ENCODE measurements around the gene MED13L. TPM values are rescaled to one million over a fixed set of nuclear protein-coding genes. Genes with fewer than 3 reads are reported as not detected.
A peak's percentile ranks its signal among the peaks of the same experiment; 100 is the strongest.

Gene MED13L
- total and polyA plus RNA-seq, 8 donors: 10.3 to 93.8 (median 53.0) TPM

DNA sequence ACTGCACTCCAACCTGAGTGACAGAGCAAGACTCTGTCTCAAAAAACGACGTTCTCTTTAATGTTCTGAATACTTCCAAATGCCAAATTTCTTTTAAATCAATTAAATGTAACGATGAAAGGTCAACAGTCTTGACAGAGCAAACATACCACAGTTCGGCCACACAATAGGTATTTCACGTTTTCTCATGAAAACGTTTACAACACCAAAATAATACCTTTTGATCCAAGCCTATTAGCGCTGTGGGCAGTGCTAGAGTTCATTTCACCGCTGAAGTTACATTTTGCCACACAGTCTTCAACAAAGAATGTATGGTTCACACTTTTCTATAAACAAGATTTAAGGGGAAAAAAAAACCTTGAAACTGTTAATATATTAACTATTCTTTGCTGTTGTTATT lies 122.1 kb downstream of the MED13L start:
- Histone ChIP-seq H3K4me1 (peaks cover 7 to 47% (median 38%) of the 10 kb centered on the region in 3 donors), H3K36me3 (no peaks in the 10 kb centered on the region), H3K27me3 (no peaks in the 10 kb centered on the region), H3K27ac (no peak overlapping the region), H3K9me3 (no peaks in the 10 kb centered on the region), H3K4me3 (no peak overlapping the region)
- FAIRE-seq (no peak), ATAC-seq (no peak), DNase-seq (no peak)
- TF ChIP-seq CTCF (IDR thresholded peaks at IDR 0.05): no peak
- intact Hi-C loops (cut with DNase I): no loop called here
- WGBS, 2 donors: 23 to 28% methylated on average over 8 of the region's 8 CpGs

GRCh38 chr12:116153983-116154382 lies 123.5 kb downstream of the MED13L start:
- intact Hi-C loops (cut with DNase I): no loop called here
- ATAC-seq (no peak), FAIRE-seq (no peak), DNase-seq (no peak)
- Histone ChIP-seq H3K4me1 (peaks cover 11 to 34% (median 34%) of the 10 kb centered on the region in 3 donors), H3K27me3 (no peaks in the 10 kb centered on the region), H3K27ac (no peak overlapping the region), H3K9me3 (no peaks in the 10 kb centered on the region), H3K4me3 (no peak overlapping the region), H3K36me3 (no peaks in the 10 kb centered on the region)
- WGBS, 2 donors: 61 to 62% methylated on average over 2 of the region's 2 CpGs
- no peak for TF ChIP-seq CTCF (IDR thresholded peaks at IDR 0.05)

DNA sequence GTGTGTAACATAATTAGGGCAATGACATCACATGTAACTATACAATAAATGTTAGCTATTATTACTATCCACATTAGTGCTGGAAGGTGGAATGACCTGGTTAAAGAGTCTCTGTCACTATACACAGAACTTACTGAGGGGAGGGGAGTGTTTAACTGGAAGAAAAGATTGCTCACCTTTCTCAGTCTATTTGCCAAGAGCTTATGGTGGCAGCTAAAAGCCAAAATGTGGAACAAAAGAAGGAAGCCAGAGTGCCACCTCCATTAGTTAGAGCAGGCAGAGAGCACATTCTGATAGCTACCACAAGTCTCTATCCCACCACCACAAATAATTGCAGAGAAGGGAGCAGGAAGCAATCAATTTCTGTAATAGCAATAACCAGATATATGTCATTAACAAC lies 124.4 kb downstream of the MED13L start:
- H3K4me3 ChIP-seq: no peak overlapping the region
- no peak for TF ChIP-seq CTCF (IDR thresholded peaks at IDR 0.05)
- DNase-seq (no peak), FAIRE-seq (no peak), ATAC-seq (peak in 2 of 4 donors; percentile 26 to 29)
- H3K27me3 ChIP-seq: no peaks in the 10 kb centered on the region
- H3K4me1 ChIP-seq: peaks cover 11 to 40% (median 39%) of the 10 kb centered on the region in 3 donors
- no peaks in the 10 kb centered on the region for H3K9me3 ChIP-seq
- H3K27ac ChIP-seq: no peak overlapping the region
- H3K36me3 ChIP-seq: no peaks in the 10 kb centered on the region
- intact Hi-C loops (cut with DNase I): no loop called here

DNA sequence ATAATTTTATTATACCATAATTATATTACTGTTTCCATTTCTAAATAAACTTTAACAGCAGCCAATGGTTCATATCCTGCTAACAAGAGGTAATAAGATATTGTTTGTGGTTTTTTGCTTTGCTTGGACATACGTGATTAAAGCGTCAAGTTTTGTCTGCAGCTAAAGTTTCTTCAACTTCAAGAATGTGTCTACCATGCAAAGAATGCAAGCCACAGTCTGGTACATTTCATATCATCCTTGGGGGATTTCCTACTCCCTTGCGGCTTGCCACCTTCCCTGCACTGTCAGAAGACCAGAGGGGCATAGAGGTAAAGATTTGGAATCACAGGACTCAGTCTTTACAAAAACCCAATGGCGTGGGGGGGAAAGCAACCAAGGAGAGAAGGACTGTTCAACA lies 125.2 kb downstream of the MED13L start:
- ATAC-seq (peak in 1 of 4 donors; percentile 21), FAIRE-seq (no peak), DNase-seq (no peak)
- TF ChIP-seq CTCF (IDR thresholded peaks at IDR 0.05): no peak
- Histone ChIP-seq H3K4me1 (peaks cover 11 to 40% (median 39%) of the 10 kb centered on the region in 3 donors), H3K9me3 (no peaks in the 10 kb centered on the region), H3K27ac (no peak overlapping the region), H3K36me3 (no peaks in the 10 kb centered on the region), H3K27me3 (no peaks in the 10 kb centered on the region), H3K4me3 (no peak overlapping the region)
- 74 to 78% methylated on average over 4 of the region's 4 CpGs for WGBS, 2 donors
- intact Hi-C loops (cut with DNase I): no loop called here

DNA sequence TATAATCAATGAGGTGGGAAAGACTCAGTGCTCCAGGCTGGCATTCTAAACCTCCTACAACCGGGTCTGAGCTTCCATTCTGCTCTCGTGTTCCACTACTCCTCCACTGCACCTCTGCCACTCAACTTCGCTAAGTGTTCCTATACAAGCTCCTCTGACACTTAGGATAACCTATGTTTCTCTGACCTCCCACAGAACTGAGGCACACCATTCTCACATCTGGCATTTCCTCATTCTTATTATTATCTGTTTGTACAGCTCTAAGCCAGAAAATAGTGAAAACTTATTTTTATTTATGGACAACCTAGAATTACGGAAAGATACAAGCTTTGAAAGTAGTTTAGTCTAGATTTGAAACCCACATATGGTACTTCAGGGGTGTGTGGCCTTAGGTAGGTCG lies 127.0 kb downstream of the MED13L start:
- TF ChIP-seq CTCF (IDR thresholded peaks at IDR 0.05): no peak
- H3K4me3 ChIP-seq: no peak overlapping the region
- H3K4me1 ChIP-seq: peaks cover 11 to 37% (median 32%) of the 10 kb centered on the region in 3 donors
- no peaks in the 10 kb centered on the region for H3K36me3 ChIP-seq
- DNase-seq (no peak), ATAC-seq (no peak), FAIRE-seq (no peak)
- intact Hi-C loops (cut with DNase I): no loop called here
- H3K27ac ChIP-seq: no peak overlapping the region
- WGBS, 2 donors: 87 to 92% methylated on average over 5 of the region's 5 CpGs
- H3K27me3 ChIP-seq: no peaks in the 10 kb centered on the region
- no peaks in the 10 kb centered on the region for H3K9me3 ChIP-seq

Measured in pancreas (tissue), 10 donors.